NCI-H774 (cell line): Measurements from ENCODE around the gene LMAN1L.
A peak's percentile ranks its signal among the peaks of the same experiment; 100 is the strongest.

ENCODE experiments used
- DNase-seq: peaks from one replicate; lab custom pipeline; 2025; lab: John Stamatoyannopoulos, UW

The LMAN1L gene

GRCh38 chr15:74794248-74794969 lies 18.2 kb upstream of the LMAN1L start:
- DNase-seq: no peak

DNA sequence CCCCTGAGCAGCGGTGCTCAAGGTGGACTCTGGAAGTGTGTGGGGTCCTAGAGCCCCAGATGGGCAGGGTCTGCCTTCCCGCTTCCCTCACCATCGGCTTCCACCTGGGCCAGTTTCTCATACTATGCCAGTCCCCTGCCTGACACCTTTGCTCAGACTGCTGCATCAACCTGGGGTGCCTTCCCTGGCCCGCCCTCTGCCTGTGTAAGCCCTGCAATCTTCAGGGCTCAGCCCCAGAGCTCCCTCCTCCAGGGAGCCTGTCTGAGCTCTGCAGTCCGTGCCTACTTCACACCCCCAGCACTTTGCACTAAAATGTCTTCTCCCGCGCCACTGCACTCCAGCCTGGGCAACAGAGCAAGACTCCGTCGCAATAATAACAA lies 17.7 kb upstream of the LMAN1L start:
- DNase-seq: no peak

DNA sequence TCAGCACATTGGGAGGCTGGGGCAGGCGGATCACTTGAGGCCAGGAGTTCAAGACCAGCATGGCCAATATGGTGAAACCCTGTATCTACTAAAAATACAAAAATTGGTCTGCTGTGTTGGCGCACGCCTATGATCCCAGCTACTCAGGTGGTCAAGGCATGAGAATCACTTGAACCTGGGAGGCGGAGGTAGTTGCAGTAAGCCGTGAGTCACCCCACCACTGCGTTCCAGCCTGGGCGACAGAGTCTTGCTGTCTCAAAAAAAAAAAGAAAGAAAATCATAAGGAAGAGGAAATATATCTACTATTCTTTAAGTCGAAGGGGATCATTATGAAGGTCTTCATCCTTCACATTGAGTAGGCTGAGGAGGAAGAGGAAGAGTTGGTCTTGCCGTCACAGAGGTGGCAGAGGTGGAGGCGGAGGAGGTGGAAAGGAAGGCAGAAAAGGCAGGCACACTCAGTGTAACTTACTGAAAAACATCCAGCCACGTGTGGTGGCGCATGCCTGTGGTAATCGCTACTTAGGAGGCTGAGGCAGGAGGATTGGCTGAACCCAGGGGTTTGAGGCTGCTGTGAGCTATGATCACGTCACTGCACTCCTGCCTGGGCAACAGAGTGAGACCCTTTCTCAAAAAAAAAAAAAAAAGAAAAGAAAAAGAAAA lies 16.5 kb upstream of the LMAN1L start:
- DNase-seq: no peak

DNA sequence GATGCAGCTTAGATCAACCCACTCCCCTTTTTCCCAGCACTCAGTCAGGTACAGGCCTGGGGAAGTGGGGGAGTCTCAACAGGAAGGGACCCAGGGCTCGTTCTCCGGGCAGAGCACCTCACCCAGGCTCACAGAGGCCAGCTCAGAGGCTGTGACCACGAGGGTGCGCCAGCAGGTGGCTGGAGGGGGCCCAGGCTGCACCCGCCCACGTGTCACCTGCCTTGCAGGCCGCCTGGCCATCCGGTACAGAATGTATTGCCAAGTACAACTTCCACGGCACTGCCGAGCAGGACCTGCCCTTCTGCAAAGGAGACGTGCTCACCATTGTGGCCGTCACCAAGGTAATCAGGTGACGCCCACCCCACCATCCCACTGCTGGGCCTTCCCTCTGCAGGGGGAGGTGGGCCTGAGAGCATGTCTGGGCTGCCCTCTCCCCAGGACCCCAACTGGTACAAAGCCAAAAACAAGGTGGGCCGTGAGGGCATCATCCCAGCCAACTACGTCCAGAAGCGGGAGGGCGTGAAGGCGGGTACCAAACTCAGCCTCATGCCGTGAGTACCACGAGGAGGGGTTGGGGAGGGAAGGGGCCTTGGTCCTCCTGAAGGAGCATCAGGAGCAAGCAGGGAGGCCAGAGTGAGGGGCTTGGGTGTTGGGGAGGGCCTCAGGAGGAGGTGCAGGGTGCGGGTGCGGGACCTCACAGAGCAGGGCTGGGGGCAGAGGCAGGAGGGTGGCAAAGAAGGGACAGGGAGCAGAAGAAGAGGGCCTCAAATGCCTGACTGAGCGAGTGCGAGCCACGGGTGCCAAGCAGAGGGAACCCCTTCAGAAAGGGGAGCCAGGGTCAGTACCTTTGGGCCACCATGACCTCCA lies 14.0 kb upstream of the LMAN1L start:
- DNase-seq: no peak

DNA sequence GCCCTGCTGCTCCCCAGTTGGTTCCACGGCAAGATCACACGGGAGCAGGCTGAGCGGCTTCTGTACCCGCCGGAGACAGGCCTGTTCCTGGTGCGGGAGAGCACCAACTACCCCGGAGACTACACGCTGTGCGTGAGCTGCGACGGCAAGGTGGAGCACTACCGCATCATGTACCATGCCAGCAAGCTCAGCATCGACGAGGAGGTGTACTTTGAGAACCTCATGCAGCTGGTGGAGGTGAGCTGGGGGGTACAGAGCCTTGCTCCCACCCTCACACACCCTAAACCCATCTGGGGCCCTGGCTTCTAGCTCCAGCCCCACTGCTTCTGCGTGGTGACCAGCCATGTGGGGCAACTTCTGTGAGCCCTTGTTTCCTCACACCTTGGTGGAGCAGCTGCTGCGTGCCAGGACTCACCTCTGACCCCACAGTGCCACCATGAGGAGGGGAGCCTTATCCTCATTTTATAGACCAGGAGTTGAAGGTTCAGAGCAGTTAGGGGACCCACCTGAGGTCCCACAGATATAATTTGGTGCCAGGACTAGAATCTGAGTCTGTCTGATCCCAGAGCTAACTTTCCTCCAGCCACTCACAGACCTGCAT lies 13.3 kb upstream of the LMAN1L start:
- no peak for DNase-seq

DNA sequence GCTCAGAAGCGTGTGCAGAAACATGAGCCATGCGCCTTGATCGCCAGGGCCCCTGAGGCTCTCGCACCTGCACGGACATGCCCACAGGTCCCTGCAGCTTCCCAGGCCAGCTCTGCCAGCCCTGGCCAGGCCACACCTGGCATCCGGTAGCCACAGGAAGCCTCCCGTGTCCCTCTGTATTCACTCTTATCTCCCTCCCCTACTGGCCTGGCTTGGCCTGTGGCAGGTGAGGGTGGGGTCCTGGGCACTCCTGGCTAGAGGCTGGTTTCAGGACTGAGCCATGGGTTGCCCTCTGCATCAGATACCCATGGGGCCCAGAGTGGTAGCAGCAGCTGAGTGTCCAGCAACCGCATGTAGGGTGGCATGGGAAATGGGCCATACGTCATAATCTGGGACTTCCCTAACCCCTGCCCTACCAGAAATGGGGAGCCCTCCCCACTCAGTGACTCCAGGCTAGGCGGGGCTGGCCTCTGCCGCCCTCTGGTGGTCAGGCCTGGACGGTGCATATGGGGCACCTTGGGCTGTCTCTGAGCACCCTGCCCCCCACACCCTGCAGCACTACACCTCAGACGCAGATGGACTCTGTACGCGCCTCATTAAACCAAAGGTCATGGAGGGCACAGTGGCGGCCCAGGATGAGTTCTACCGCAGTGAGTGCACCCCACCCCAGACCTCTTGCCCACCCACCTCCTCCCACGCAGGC lies 12.6 kb upstream of the LMAN1L start:
- DNase-seq: no peak

DNA sequence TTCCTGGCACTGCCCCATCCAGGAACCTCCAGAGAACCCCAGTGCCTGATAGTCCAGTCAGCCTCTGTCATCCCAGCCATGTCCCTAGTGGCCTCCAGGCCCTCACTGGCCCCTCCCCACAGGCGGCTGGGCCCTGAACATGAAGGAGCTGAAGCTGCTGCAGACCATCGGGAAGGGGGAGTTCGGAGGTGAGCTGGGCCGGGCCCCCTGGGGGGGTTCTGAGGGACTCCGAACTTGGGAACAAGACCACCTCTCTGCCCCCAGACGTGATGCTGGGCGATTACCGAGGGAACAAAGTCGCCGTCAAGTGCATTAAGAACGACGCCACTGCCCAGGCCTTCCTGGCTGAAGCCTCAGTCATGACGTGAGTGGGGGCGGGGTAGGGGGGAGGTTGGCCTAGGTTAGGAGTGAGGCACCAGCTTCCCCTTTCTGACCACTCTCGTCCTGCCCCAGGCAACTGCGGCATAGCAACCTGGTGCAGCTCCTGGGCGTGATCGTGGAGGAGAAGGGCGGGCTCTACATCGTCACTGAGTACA lies 12.0 kb upstream of the LMAN1L start:
- DNase-seq: no peak

- no peak for DNase-seq
These were observed 11.2 kb upstream of the LMAN1L start for GRCh38 chr15:74801311-74801997.

DNA sequence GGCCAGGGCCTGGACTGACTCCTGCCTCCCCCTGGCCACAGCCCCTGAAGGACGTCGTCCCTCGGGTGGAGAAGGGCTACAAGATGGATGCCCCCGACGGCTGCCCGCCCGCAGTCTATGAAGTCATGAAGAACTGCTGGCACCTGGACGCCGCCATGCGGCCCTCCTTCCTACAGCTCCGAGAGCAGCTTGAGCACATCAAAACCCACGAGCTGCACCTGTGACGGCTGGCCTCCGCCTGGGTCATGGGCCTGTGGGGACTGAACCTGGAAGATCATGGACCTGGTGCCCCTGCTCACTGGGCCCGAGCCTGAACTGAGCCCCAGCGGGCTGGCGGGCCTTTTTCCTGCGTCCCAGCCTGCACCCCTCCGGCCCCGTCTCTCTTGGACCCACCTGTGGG lies 10.3 kb upstream of the LMAN1L start:
- DNase-seq: no peak

GRCh38 chr15:74802862-74803447 lies 9.7 kb upstream of the LMAN1L start:
- no peak for DNase-seq

DNA sequence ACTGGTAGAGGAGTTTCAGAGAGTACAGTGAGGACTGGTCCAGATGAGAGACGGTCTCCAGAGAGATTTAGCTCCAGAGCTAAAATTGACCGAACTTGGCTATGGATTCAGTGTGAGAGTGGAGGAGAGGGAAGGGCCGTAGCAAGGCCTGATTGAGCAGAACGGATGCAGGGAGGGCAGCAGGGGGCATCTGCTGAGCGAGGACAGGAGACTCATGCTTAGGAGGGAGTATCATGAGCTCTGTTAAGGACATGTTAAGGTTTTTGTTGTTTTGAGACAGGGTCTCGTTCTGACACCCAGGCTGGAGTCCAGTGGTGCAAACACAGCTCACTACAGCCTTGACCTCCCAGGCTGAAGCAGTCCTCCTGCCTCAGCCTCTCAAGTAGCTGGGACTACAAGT lies 7.7 kb upstream of the LMAN1L start:
- no peak for DNase-seq

DNA sequence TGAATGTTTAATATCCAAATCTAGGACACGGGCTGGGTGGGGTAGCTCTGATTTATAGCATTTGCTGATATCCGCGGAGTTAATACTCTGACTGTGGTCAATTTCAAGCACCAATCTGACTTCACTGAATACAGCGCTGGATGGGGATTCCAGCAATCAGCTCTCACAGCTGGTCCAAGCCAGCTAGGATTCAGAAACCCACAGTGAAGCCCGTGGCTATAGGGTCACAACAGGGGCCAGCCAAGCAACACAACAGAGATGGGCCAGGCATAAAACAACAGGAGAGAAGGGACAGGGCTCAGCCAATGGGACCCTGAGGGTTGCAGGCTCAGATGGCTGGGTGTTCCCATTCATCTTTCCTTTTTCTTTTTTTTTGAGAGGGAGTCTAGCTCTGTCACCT lies 5.4 kb upstream of the LMAN1L start:
- DNase-seq: no peak

- peak; percentile 42 for DNase-seq
These were observed 4.4 kb upstream of the LMAN1L start for GRCh38 chr15:74808078-74808839.

GRCh38 chr15:74808840-74809229 lies 3.8 kb upstream of the LMAN1L start:
- DNase-seq: no peak

DNA sequence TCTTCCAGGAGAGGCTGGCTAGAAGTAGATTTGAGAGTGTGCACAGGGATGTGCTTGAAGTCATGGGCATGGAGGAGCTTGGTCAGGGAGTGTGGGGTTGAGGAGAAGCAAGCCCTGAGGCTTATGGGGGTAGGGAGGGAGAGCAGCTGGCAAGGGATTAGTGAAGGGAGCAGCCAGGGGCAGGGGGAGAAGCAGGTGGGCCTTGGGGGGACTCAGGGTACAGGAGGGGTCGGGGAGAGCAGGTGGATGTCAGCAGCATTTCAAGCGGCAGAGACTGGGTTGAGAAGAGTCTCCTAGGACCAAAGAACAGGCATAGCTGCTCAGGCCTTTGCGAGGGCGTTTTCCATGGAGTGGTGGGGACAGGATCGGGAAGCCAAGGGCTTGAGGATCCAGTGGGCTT lies 3.4 kb upstream of the LMAN1L start:
- DNase-seq: no peak

GRCh38 chr15:74809956-74810355 lies 2.7 kb upstream of the LMAN1L start:
- no peak for DNase-seq

GRCh38 chr15:74815121-74815934 lies 2.7 kb downstream of the LMAN1L start:
- DNase-seq: no peak

DNA sequence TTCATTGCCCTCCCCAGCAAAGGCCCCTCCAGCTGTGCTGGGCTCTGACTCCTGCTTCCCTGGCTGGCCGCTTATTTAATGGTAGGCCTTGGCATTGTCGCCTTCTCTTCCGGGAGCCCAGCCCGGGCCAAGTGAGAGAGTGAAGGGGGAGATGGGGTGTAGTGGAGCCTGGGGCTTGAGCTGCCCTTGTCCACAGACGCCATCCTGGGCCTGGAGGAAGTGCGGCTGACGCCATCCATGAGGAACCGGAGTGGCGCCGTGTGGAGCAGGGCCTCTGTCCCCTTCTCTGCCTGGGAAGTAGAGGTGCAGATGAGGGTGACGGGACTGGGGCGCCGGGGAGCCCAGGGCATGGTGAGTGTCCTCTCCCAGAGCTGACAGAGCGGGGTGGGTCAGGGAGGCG lies 3.3 kb downstream of the LMAN1L start:
- DNase-seq: no peak
